HG03354 (cell line): ENCODE data around the gene STK11IP.

Source experiments
- ATAC-seq: cut with Tn5 transposase; IDR thresholded peaks from one replicate; pipeline ENCODE4 v1.9.1; 2021; ENCODE audit warnings: mild to moderate bottlenecking; ENCODE audit not compliant: unreplicated experiment, poor library complexity, severe bottlenecking

The STK11IP gene

DNA sequence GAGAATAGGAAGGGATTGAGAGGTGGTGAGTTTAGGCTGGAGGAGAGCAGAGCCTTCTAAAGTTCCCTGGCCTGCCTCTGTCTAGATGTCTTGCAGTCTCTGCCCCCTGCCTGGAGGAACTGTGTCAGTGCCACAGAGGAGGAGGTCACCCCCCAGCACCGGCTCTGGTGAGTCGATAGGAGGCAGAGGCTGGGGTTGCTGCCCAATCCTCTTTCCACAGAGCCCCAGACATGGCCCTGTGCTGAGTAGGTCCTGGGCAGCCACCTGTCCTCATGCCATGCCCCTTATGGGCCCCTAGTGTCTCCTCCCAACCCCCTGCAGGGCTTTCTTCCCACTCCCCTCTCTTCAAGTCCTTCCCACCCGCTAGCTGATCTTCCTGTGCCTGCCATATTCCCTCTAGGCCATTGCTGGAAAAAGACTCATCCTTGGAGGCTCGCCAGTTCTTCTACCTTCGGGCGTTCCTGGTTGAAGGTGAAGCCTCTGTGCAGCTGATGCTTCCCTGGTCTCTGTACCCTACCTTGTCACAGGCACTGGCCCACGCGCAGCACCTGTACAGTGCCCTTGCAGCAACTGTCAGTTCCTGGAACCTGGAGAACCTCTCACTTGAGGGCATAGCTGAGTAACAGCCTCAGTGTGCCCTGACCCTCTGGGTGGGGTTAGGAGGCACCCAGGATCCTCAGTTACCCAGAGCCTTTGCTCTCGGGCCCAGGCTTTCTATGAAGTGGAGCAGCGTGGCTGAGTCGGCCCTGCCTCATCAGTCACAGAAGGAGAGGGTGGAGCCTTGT lies 16.6 kb downstream of the STK11IP start:
- no peak for ATAC-seq

DNA sequence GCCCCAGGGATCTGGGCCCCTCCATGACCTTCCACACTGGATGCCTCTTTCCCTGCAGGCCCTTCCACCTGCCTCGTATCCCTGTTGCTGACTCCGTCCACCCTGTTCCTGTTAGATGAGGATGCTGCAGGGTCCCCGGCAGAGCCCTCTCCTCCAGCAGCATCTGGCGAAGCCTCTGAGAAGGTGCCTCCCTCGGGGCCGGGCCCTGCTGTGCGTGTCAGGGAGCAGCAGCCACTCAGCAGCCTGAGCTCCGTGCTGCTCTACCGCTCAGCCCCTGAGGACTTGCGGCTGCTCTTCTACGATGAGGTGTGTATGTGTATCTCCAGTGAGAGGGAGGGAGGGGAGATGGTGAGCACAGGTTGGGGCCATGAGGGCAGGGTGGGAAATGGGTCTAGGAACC lies 17.4 kb downstream of the STK11IP start:
- ATAC-seq, result no peak

DNA sequence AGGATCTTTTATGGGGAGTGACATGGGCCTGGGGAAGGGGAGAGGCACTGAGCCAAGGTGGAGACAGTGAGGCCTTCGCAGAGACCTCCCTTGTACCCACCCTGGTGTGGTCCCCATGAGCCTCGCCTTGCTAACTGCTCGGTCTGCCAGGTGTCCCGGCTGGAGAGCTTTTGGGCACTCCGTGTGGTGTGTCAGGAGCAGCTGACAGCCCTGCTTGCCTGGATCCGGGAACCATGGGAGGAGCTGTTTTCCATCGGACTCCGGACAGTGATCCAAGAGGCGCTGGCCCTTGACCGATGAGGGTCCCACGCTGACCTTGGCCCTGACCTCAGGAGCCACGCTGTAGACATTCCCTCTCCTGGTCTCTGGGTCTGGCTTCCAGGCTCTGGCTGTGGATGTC lies 18.2 kb downstream of the STK11IP start:
- no peak for ATAC-seq

DNA sequence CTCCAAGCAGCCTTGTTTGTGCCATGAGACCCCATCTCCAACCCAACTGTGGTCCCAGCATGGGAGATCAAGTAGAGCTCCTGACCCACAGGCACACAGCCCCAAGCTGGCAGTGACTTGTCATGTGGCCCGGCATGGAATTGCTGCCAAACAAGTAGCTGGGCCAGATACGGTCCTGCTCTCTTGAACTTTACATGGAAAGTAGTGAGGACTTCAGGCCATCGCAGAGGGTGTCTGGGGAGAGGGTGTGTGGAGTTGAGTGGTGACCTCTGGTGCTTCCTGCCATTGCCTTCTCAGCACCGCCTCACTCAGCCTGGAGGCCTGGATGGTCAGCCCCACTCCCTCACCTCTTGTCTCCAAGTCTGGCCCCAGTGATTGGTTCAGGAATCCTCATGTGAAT lies 18.9 kb downstream of the STK11IP start:
- no peak for ATAC-seq

DNA sequence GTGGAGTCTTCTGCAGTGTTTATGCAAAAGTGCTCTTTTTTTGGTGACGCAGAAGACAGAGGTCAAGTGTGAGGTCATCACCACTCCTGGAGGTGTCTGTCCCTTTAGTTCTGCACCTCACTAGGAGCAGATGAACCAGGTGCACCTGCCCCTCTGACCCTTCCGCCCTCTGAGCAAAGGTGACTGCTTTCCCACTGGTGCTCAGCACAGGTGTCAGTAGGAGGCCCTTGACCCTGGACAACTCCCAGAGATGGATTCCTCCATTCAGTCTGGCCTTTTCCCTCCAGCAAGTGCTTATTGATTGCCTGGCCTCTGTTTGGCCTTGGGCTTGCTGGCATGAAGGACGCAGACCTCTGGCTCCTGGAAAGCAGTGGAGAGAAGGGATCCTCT lies 21.1 kb downstream of the STK11IP start:
- no peak for ATAC-seq

DNA sequence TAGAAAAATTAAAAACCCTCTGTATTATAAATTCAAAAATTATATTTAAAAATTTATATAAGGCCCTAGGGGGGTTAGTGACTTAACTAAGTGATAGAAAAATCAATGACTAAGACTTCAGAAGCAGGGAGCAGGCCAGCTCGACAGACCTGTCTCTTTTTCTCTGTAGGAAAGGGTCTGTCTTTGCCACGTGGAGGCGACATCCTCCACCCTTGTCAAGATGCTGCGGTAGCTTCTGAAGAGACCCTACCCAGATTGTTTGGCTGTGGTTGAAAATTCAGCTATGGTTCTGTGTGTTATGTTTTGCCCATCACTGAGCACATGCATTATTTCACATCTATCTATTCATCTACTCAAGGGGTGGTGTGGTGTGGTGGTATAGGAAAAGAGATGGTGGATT lies 21.6 kb downstream of the STK11IP start:
- no peak for ATAC-seq

DNA sequence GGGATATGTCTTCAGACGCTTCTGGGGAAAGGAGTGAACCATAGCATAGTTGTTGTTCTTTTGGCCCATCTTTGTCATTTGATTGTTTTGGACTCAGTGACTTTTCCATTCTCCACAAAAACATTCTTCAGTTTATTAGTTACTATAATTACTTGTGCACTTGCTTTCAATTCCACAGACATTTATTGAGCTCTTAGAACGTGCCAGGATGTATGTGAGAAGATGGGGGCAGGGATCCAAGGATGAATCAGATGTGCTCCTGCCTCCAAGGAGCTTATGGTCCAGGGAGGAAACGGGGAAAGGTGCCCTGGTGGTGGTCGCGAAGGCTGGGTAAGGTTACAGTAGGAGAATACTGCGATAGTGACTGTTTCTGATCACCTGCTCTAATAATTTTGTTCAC lies 22.9 kb downstream of the STK11IP start:
- ATAC-seq, result no peak

DNA sequence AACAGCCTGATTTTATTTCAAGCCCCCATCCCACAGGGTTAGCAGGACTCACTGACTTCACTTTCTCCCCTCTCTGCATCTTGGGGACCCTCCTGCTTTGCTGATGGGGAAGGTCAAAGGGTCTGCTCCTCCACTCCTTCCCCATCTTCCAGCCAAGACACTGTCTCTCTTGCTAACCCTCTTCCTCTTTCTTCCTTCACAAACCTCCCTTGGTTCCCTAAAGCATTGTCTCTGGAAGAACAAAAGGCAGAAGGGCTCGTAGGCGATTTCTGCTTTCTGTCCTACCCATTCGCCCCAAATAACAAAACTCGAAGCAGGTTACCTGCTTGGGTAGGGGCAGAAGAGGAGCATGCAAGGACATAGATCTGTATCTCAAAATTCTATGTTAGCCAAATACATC lies 24.3 kb downstream of the STK11IP start:
- ATAC-seq, result no peak

DNA sequence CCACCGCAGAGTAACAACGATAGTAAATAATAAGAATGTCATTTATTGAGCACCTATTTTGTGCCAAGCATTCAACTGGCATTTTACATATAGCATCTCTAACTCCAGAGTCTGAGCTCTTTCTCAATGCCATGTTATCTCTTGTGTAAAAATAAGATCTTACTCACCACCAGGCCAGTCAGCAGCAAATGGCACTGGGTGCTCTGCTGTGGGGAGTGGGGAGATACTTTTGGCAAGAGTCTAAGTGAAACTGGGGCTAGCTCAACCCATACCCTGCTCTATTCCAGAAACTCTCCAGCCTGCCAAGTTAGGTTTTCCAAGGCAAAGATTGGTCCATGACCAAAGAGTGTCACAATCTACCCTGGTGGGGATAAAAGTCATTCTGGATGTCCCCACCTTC lies 24.8 kb downstream of the STK11IP start:
- no peak for ATAC-seq

DNA sequence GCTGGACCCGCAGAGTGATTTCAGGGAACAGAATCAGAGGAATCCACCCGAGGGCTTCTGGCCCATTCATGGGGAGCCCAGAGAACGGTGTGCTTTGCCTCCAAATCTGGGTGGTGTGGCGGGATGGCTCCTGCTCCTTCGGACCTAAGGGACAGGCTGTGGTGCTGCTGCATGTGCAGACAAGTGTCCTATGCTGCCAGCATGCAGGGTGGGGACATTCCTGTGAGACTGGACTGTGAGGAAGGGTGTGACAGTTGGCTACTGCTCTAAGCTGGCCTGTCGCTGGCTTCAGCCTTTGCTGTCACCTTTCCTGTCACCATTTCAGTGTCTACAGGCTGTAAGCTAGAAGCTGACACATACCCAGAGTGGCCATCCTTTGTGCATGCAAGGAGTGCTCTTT lies 26.9 kb downstream of the STK11IP start:
- ATAC-seq, result no peak

DNA sequence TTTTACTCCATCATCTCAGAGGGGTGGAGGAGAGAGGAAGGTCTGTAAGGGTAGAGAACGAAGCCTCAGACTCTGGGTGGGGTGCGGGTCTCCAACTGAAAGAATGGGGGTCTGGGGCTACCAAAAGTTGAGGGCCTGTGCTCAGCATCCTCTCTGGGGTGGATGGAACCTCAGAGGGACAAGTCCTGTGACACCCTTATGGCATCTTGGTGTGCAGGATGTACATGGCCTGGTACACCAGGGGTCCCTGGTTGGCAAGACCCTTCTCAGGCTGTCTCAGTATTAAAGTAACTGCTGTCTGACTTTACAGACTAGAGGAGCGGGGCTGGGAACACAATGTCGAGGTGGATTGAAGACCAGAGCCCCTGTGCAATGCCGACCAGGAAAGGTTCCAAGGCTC lies 27.5 kb downstream of the STK11IP start:
- no peak for ATAC-seq

DNA sequence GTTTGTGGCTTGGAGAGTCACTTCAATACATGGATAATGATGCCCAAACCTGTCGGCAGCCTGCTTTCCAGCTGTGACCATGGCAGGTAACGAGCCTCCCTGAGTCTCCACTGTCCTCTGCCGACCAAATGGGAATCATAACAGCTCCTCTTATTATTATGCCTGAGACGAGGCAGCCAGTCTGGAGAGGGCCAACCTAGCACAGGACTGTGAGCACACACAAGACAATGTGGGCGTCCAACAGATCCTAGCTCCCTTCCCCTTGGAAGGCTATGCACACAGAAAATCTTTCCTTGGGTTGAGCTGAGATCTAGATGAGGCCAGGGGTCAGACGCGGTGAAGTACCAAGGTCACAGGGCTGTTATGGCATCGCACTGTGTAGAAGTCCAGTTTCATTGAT lies 28.9 kb downstream of the STK11IP start:
- no peak for ATAC-seq

DNA sequence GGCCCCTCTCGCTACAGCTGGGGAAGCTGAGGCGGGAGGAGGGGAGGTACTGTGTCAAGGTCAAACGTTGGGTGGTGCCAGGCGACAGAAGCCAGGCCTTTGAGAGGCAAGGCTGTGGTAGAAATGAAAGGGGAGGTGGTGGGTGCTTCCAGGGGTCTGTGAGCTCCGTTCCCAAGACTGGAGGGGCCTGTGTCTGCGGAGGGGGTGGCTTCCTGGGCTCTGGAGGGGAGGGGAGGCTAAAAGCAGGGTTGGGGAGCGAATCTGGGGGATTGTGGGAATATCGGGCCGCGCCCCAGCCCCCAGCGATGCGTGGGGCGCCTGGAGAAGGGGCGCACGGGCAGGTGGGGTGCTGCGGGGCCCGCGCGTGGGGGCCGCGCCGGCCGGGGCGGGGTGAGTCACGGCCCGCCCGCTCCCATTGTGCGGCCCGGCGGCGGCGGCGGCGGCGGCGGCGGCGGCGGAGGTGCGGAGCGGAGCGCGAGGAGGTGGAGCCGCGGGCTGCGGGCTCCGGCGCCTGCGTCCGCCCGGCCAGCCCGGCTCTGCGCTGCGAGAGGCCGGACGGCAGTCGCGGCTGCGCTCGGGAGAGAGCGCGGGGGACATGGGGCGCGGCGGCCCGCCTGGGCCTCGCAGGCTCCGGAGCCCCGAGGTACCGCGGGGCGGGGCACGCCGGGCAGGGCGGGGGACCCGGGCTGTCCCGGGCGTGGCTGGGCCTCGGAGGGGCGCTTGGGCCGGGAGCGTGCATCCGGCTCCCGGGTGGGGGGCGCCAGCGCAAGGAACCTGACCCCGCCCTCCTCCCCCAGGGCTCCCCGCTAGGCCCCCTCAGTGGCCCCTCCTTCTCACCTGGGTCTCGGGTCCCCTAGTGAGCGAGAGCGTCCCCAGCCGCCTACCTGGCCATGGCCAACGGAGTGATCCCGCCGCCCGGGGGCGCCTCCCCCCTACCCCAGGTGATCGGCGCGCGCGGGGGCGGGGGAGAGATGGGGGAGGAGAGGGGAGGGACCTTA lies 29.7 kb downstream of the STK11IP start, which contains the start of gene SLC4A3:
Gene SLC4A3, plus strand, starts transcription at position 528 of the 998 bp plus-strand sequence. Its CDS starts 363 bp downstream, at position 891.
- ATAC-seq, result no peak

DNA sequence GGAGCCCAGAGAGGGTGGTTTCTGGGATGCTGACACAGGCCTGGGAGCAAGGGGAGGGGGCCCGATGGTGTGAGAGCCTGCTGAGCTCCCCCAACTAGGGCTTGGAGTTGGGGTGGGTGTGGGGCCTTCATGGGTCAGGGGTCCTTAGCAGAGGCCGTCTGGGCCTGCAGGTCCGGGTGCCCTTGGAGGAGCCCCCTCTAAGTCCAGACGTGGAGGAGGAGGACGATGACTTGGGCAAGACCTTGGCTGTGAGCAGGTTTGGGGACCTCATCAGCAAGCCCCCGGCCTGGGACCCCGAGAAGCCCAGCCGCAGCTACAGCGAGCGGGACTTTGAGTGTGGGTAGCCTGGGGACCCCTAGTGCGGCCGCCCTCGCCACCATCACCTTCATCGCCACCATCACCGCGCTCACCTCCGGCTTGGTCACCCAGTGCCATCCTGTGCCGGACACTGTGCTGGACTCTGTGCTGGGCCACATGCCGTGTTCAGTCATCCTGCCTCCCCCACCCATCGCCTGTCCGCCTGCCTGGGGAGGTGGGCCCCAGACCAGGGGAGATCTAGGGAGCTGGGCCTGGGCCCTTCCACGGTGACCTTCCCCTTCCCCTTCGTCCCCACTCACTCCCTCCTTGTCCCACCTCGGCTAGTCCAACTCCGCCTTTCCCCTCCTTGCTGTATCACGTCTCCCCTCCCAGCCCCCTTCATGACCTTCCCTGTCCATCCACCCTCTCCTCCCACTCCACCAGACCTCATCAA lies 30.8 kb downstream of the STK11IP start:
- ATAC-seq, result no peak

DNA sequence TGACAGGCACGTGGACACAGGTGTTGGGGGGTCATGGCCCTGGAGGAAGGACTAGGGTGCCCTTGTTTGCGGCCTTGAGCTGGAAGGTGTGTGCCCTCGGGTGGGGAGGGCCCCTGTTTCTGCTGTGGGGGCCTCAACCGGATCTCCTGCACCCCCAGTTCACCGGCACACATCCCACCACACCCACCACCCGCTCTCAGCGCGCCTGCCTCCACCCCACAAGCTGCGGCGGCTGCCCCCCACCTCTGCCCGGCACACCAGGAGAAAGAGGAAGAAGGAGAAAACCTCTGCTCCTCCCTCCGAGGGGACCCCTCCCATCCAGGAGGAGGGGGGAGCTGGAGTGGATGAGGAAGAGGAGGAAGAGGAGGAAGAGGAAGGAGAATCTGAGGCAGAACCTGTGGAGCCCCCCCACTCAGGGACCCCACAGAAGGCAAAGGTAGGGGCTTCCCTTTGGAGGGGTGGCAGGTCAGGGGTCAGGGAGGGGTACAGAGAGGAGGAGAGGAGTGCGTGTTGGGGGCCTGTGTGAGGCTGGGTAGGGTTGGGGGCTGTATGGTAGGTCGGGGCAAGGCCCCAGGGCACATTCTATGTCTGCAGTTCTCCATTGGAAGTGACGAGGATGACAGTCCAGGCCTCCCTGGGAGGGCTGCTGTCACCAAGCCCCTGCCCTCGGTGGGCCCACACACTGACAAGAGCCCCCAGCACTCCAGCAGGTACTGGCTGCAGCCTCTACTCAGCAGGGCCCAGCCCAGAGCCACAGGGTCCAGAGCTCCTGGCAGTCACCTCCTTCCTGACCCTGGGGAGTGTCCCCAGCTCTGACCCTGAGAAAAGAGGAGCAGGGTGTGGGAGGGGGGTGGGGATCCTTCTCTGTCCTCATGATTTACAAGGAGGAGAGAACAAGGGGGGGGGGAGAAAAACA lies 31.6 kb downstream of the STK11IP start:
- ATAC-seq, result no peak

DNA sequence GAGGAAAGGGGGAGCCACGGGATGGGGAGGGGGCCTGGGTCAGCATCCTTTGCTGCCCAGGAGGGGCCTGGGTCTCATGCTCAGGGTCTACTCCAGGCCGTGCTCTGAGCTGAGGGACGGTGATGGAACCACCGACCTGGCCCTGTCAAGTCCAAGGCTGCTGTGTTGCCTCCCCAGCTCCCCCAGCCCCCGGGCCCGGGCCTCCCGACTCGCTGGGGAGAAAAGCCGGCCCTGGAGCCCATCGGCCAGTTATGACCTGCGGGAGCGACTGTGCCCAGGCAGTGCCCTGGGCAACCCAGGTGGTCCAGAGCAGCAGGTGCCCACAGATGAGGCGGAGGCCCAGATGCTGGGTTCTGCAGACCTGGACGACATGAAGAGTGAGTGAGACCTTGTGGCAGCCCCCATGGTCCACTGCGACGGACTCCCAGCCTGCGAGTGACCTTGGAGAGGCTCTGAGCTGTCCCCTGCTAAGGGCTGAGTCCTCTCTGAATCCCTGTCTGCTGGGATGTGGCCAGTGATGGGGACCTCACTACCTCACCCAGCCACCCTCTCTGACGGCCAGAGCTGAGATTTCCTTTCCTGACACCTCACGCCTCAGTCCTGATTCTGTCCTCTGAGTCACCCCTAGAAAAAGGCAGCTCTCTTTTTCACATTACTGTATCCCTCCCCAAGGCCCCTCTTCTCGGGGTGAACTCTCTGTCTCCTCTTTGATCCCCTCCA lies 32.5 kb downstream of the STK11IP start:
- ATAC-seq, result no peak

DNA sequence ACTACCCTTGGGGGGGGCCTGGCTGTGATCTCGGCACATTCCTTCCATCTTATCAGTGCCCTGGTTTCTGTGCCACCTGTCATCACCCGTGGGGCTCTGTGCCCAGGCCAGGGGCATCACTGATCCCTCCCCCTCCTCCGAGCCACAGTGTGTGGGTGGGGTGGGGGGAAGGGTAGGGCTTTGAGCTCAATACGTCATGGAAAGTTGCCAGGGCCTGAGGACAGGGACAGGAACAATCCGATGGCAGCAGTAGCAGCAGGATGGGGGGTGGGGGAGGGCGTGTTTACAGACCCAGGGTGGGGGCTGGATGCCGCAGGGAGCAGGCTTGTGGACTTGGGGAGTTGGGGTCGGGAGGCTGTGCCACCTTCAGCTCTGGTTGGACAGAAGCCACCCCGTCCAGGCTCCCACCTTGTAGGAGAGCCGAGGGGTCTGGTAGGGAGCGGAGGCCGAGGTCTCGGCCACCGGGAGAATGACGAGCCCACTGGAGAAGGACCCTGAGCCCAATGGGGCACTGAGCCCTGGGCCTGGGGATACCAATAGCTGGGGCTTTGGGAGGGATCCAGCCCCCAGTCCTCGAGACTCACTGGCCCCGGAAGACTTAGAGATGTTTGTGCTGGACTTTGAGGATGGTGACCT lies 33.2 kb downstream of the STK11IP start:
- no peak for ATAC-seq

DNA sequence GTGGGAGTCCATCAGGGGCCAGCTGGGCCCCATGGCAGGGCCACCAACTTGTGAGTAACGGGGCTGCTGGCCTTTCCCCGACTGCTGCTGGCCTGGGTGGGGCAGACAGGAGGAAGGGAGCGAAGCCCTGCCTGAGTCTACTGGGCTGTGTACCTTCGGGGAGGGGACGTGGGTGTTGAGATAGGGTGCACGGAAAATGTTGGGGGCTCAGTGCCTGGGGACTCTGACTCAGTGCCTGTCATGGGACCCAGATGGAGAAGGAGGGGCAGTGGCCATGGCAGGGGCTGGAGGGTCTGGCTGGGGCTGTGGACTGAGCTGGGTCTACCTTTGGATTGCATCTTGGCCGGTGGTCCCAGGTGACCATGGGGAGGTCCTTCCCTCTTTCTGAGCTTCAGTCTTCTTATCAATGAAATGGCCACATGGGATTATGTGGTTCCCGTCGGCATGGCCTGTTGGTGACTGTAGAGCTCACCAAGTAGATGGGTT lies 33.8 kb downstream of the STK11IP start:
- no peak for ATAC-seq
